Hepatocyte (in vitro differentiated cells): ENCODE results near the gene HYCC1.

ENCODE experiments used
- EZH2 ChIP-seq: fragments of 200-600 bp; sonication (generic); IDR thresholded peaks from 2 replicates; pipeline ENCODE4 v1.6.1; 2016; ENCODE audit warnings: antibody characterized with exemption, mild to moderate bottlenecking, borderline replicate concordance
- TF ChIP-seq, protein P1 (sequence below): fragments of 200-600 bp; sonication (generic); IDR thresholded peaks from 2 replicates; pipeline ENCODE4 v1.5.1; 2016; ENCODE audit warnings: antibody characterized with exemption, mild to moderate bottlenecking; ENCODE audit not compliant: poor library complexity

DNA sequence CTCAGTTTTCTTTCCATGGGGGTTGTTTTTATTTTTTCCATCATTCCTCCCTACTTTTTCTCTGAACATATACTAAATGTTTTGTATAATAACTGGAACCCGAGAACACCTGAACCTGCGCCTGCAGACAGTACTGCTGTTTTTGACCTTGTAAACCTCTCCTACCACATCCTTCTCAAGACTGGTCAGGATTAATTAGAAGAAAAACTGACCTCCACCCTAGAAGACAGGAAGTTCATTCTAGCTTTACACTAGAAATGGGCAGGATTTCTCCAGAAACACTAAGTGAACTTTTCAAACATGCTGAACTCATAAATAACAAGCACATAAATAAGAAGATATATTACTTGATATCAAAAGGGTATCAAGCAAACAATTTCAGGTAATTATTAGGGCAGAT lies 751 bp upstream of the HYCC1 start:
- TF ChIP-seq, protein P1, sequence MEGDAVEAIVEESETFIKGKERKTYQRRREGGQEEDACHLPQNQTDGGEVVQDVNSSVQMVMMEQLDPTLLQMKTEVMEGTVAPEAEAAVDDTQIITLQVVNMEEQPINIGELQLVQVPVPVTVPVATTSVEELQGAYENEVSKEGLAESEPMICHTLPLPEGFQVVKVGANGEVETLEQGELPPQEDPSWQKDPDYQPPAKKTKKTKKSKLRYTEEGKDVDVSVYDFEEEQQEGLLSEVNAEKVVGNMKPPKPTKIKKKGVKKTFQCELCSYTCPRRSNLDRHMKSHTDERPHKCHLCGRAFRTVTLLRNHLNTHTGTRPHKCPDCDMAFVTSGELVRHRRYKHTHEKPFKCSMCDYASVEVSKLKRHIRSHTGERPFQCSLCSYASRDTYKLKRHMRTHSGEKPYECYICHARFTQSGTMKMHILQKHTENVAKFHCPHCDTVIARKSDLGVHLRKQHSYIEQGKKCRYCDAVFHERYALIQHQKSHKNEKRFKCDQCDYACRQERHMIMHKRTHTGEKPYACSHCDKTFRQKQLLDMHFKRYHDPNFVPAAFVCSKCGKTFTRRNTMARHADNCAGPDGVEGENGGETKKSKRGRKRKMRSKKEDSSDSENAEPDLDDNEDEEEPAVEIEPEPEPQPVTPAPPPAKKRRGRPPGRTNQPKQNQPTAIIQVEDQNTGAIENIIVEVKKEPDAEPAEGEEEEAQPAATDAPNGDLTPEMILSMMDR: no peak
- no peak for TF ChIP-seq EZH2
